KMS-11 (cell line): ENCODE measurements around the gene SZRD1.

ENCODE experiments used
- H2AFZ ChIP-seq: fragments of 200-600 bp; sonication (generic); 2 replicates; pipeline ENCODE4 v1.6.1; 2016; ENCODE audit warnings: antibody characterized with exemption, mixed run types, low read depth
- H3K27ac ChIP-seq: fragments of 200-600 bp; sonication (generic); 2 replicates; pipeline ENCODE4 v1.6.1; 2016; ENCODE audit warnings: mild to moderate bottlenecking, mixed run types
- H3K27me3 ChIP-seq: fragments of 200-600 bp; sonication (generic); 2 replicates; pipeline ENCODE4 v1.6.1; 2017; ENCODE audit warnings: mild to moderate bottlenecking, low read depth, mixed run types, moderate library complexity; ENCODE audit not compliant: insufficient read depth
- H3K36me3 ChIP-seq: fragments of 200-600 bp; sonication (generic); 2 replicates; pipeline ENCODE4 v1.6.1; 2017; ENCODE audit warnings: mild to moderate bottlenecking, mixed run types; ENCODE audit not compliant: insufficient read depth
- H3K4me1 ChIP-seq: fragments of 200-600 bp; sonication (generic); 2 replicates; pipeline ENCODE4 v1.6.1; 2016; ENCODE audit warnings: mild to moderate bottlenecking, low read depth, mixed run types; ENCODE audit not compliant: poor library complexity, severe bottlenecking
- H3K4me2 ChIP-seq: fragments of 200-600 bp; sonication (generic); 2 replicates; pipeline ENCODE4 v1.7.0; 2016; ENCODE audit warnings: mild to moderate bottlenecking, mixed run types
- H3K4me3 ChIP-seq: fragments of 200-600 bp; sonication (generic); IDR thresholded peaks from 2 replicates; pipeline ENCODE4 v1.6.1; 2017; ENCODE audit warnings: low read depth, low read length, mixed read lengths; ENCODE audit not compliant: insufficient read depth
- H3K79me2 ChIP-seq: fragments of 200-600 bp; sonication (generic); 2 replicates; pipeline ENCODE4 v1.6.1; 2016; ENCODE audit warnings: low read depth, mixed run types; ENCODE audit not compliant: insufficient read depth
- H3K9ac ChIP-seq: fragments of 200-600 bp; sonication (generic); 2 replicates; pipeline ENCODE4 v1.6.1; 2016; ENCODE audit warnings: mild to moderate bottlenecking, mixed run types
- H4K20me1 ChIP-seq: fragments of 200-600 bp; sonication (generic); 2 replicates; pipeline ENCODE4 v1.6.1; 2016; ENCODE audit warnings: mild to moderate bottlenecking, mixed run types; ENCODE audit not compliant: insufficient read depth
- CTCF ChIP-seq: fragments of 200-600 bp; sonication (generic); conservative IDR thresholded peaks from 2 replicates; pipeline ENCODE4 v1.6.1; 2017; ENCODE audit warnings: low read depth, mild to moderate bottlenecking, antibody characterized with exemption, low read length, moderate library complexity, mixed read lengths

Gene SZRD1

GRCh38 chr1:16396591-16396990 is 29.5 kb downstream of the SZRD1 start:
- Histone ChIP-seq H4K20me1 (peaks cover 2% of the 10 kb centered on the region; the same call in 1 of the 2 replicates), H3K4me3 (no peak overlapping the region), H3K27ac (no peak overlapping the region), H3K36me3 (0 out of 2 replicates have a peak, but pooled peaks cover 3% of the 10 kb centered on the region), H2AFZ (no peak overlapping the region), H3K79me2 (peaks cover 17% of the 10 kb centered on the region; the same call in 1 of the 2 replicates), H3K4me1 (peaks cover 2% of the 10 kb centered on the region), H3K4me2 (no peak overlapping the region), H3K27me3 (no peaks in the 10 kb centered on the region), H3K9ac (no peak overlapping the region)
- TF ChIP-seq CTCF = no peak

GRCh38 chr1:16397120-16397519 is 30.1 kb downstream of the SZRD1 start:
- Histone ChIP-seq H3K79me2 (peaks cover 12% of the 10 kb centered on the region; the same call in 1 of the 2 replicates), H3K27ac (no peak overlapping the region), H3K4me3 (no peak overlapping the region), H4K20me1 (no peaks in the 10 kb centered on the region), H3K4me1 (no peaks in the 10 kb centered on the region), H3K4me2 (no peak overlapping the region), H3K36me3 (0 out of 2 replicates have a peak, but pooled peaks cover 3% of the 10 kb centered on the region), H3K27me3 (no peaks in the 10 kb centered on the region), H3K9ac (no peak overlapping the region), H2AFZ (no peak overlapping the region)
- TF ChIP-seq CTCF = no peak

GRCh38 chr1:16398371-16398953 is 31.4 kb downstream of the SZRD1 start:
- Histone ChIP-seq H3K27ac (no peak overlapping the region), H3K4me1 (no peaks in the 10 kb centered on the region), H3K9ac (no peak overlapping the region), H3K27me3 (no peaks in the 10 kb centered on the region), H2AFZ (no peak overlapping the region), H3K79me2 (0 out of 2 replicates have a peak, but pooled peaks cover under 1% of the 10 kb centered on the region), H3K4me3 (no peak overlapping the region), H3K4me2 (no peak overlapping the region), H4K20me1 (no peaks in the 10 kb centered on the region), H3K36me3 (0 out of 2 replicates have a peak, but pooled peaks cover 3% of the 10 kb centered on the region)
- no peak for TF ChIP-seq CTCF

GRCh38 chr1:16402742-16403141 is 35.7 kb downstream of the SZRD1 start:
- Histone ChIP-seq H2AFZ (no peak overlapping the region), H3K27me3 (no peaks in the 10 kb centered on the region), H3K4me2 (no peak overlapping the region), H3K79me2 (no peaks in the 10 kb centered on the region), H3K9ac (no peak overlapping the region), H3K4me1 (no peaks in the 10 kb centered on the region), H4K20me1 (no peaks in the 10 kb centered on the region), H3K4me3 (no peak overlapping the region), H3K36me3 (no peaks in the 10 kb centered on the region), H3K27ac (no peak overlapping the region)
- no peak for TF ChIP-seq CTCF
